HT1080 (cell line): ENCODE data around the gene FOXO1. TPM values are rescaled to one million over a fixed set of nuclear protein-coding genes. Genes with fewer than 3 reads are reported as not detected.
"Not testable (repeated sequence)": the region's sequence is repeated elsewhere in the genome, so short reads cannot be mapped to it uniquely, and the experiment has no call there.

Source experiments
- DNase-seq: peaks from one replicate; pipeline ENCODE4 v3.0.0-alpha.2; 2015; ENCODE audit warnings: low read depth
- polyA plus RNA-seq, 2 experiments: library from polyadenylated mRNA; depleted of rRNA; stranded (reverse); fragments of >200 nt; gene quantifications; 2 replicates each; pipeline ENCODE4 v1.2.3, GENCODE V29; 2015
- total RNA-seq: library from RNA; depleted of rRNA; stranded (reverse); fragments of >200 nt; shearing (Covaris generic); gene quantifications from 2 replicates; pipeline ENCODE4 v1.2.3, GENCODE V29; 2014; rRNA removed

Gene FOXO1
- total RNA-seq = 1.6 and 2.0 TPM in 2 replicates
- 5.5 and 7.4 TPM in 2 replicates for polyA plus RNA-seq (2015; cell fraction: cytosol; rRNA removed)
- 8.4 and 9.0 TPM in 2 replicates for polyA plus RNA-seq (2015; cell fraction: nucleus; rRNA removed)

- DNase-seq = peak; percentile 64
These were observed at the start of gene FOXO1 for GRCh38 chr13:40666045-40666932. Gene FOXO1, minus strand, starts transcription at chr13:40666641. Its CDS starts 429 bp downstream, at chr13:40666212.

- DNase-seq = not testable (repeated sequence)
These were observed 48.0 kb upstream of the FOXO1 start for GRCh38 chr13:40714433-40714832.

DNA sequence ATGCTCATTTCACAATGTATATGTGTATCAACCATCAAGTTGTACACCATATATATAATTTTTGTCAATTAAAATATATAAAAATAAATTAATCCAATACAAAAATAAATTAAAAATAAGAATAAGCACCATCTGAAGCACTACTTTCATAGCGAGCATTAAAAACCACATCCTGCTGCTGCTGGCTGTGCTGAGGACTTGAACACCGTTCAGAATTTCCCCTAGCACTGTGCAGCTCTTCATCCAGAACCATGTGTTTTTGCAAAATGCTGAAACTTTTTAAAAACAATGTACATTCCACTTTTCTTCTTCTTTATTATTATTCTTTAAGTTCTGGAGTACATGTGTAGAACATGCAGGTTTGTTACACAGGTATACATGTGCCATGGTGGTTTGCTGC, 40.0 kb upstream of the FOXO1 start:
- DNase-seq = no peak

DNA sequence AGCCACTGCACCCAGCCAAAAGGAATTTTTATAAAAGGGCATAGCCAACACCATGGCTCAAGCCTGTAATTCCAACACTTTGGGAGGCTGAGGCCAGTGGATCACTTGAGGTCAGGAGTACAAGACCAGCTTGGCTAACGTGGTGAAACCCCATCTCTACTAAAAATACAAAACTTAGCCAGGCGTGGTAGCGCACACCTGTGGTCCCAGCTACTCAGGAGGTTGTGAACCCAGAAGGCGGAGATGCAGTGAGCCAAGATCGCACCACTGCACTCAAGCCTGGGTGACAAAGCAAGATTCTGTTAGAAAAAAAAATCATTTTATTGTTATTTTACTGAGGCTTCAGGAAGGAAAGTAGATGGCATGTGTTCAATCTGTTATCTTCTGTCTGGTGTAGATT, 31.3 kb upstream of the FOXO1 start:
- no peak for DNase-seq

- DNase-seq = no peak
These were observed 28.0 kb upstream of the FOXO1 start for GRCh38 chr13:40694426-40694825.

- peak; percentile 63 for DNase-seq
These were observed 26.5 kb upstream of the FOXO1 start for GRCh38 chr13:40692946-40693345.

GRCh38 chr13:40688781-40689180, 22.3 kb upstream of the FOXO1 start:
- no peak for DNase-seq

- peak; percentile 25 for DNase-seq
These were observed 16.2 kb upstream of the FOXO1 start for GRCh38 chr13:40682449-40683240.

- no peak for DNase-seq
These were observed 15.1 kb upstream of the FOXO1 start for GRCh38 chr13:40681341-40682146.

DNA sequence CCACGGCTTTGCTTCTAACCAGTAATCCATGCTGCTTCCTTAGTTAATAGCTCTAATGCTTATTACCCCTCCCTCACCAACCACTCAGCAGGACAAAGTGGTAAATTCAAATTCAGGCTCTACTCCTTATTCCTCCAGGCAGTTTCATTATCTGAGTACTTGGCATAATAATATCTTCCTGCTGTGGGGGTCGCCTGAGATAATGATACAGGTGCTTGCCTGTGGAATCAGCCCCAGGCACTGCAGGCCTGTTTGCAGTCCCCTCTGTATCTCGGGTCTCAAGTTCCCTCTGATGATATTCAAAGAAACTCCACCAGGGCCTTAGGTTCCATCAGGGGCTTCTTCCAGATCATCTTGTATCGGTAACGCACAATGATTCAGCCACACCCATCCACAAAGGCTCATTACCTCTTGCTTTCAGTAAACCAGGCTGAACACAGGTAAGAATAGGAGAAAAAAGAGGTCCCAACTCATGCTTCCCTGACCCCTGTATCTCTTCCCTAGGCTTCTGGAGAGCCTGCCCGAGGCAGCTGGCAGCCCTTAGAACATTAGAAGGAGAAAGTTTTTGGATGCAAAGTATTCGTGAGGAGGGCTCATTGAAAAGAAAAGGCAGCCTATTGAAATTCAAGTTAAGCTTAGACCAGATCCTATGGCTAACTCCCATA, 14.3 kb upstream of the FOXO1 start:
- no peak for DNase-seq

DNA sequence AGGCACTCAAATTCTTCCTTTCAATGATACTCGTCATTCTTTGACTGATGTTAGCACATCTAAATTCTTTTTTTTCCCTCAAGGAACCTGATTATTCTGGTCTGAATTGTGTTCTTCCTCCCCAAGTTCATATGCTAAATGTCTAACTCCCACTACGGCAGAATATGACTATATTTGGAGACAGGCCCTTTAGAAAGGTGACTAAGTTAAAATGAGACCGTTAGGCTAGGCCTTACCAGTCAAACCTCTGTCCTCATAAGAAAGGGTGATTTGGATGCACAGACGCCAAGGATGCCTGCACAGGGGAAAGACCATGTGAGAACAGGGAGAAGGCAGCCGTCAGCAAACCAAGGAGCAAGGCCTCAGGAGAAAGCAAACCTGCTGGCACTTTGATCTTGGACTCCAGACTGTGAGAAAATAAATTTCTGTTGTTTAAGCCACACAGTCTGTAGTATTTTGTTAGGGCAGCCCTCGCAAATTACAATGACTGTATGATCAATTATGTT, 13.1 kb upstream of the FOXO1 start:
- DNase-seq = no peak

DNA sequence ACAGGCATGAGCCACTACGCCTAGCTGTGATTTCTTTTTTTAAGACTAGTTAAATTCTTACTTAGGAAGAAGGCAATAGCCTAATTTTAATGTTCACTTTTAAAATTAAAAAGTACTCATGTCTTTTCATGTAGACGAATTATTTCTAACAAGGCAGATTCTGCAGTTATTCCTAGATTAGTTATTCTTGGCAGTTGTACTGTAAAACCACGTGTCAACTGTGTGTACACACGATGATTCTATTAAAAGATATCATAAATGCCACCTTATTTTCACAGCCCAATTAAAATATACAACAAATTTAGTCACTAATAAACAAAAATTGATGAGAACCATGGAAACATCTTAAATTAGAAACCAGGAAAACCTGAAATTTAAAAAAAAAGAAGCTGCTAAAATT, 10.6 kb upstream of the FOXO1 start:
- DNase-seq = no peak

GRCh38 chr13:40676007-40676406, 9.6 kb upstream of the FOXO1 start:
- DNase-seq = no peak

GRCh38 chr13:40673414-40673813, 7.0 kb upstream of the FOXO1 start:
- DNase-seq = no peak

- DNase-seq = no peak
These were observed 6.4 kb upstream of the FOXO1 start for GRCh38 chr13:40672765-40673397.

- peak; percentile 89 for DNase-seq
These were observed 5.7 kb upstream of the FOXO1 start for GRCh38 chr13:40671956-40672764.

DNA sequence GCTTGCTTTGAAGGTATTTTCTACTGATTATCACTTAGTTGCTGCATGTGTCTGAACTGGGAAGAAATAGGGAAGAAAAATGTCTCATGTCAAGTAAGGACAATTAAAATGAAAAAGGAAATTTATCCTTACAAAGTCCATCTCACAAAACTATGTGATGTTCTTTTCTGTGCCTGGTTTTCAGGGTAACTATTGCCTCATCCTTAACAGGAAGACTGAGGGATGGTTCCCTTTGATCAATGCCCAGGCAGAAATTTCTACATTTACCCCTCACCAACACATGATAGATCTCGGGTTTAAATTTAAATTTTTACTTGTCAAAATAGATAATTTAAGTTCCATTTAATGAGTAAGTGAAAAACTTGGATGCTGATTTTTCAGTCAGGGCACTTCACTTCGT, 3.9 kb upstream of the FOXO1 start:
- DNase-seq = no peak

DNA sequence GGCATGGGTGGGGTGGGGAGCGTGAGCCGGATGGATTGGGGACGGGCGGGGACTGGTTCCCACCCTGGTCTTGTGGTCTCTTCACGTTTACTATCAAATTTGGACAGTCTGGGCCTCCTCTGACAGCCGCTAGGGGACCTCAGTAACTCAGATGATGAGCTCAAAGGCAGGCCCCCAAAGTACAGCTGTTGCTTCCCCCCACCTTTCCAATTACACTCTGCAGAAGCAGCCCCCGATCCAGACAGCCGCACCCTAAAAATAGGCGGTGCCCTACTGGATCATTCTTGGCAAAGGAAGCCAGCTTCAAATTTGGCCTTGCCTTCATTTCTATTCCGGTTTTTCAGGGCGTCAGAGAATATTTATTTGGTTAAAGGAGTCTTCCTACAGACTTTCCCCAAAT, 1.9 kb upstream of the FOXO1 start:
- no peak for DNase-seq

DNA sequence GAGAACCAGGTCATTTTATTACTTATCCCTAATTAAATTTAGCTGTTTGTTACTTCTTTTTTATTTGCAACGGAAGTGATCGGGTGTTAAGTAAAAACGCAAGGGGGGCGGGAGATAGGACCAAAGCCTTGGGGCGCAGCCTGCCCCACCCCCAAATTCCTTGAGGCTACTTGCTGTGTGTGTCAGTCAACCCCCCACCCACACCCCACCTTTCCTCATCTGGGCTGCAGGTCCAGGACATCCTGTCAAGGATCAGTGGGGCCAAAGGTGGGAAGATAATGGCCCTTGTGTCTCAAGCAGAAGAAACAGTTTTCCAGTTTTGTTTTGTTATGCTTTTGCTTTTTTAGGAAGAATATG, 1.2 kb upstream of the FOXO1 start:
- no peak for DNase-seq
